ENCODE results near the gene ATAD1. TPM values are rescaled to one million over a fixed set of nuclear protein-coding genes. Genes with fewer than 3 reads are reported as not detected.

The ATAD1 gene
- total RNA-seq, 1 experiment from 2014 or later, result 46.7 TPM

- peaks cover 7% of the 10 kb centered on the region for H3K36me3 Mint-ChIP-seq
- H3K27me3 Mint-ChIP-seq (ENCODE audit: low read depth), result peaks cover 5% of the 10 kb centered on the region; the same call in 1 of the 2 replicates
- TF ChIP-seq E2F5 (CRISPR knock-in tag; IDR thresholded peaks at IDR 0.05), result no peak
- TF ChIP-seq GRHL2 (CRISPR knock-in tag; IDR thresholded peaks at IDR 0.05; ENCODE audit: insufficient replicate concordance, severe bottlenecking), result no peak
- no peak for TF ChIP-seq ZBTB21 (CRISPR knock-in tag; IDR thresholded peaks at IDR 0.05; ENCODE audit: borderline replicate concordance)
- TF ChIP-seq ELF4 (CRISPR knock-in tag; IDR thresholded peaks at IDR 0.05; ENCODE audit: low read depth), result no peak
- TF ChIP-seq NFE2L1 (CRISPR knock-in tag; IDR thresholded peaks at IDR 0.05), result no peak
- no peak for TF ChIP-seq TEAD1 (CRISPR knock-in tag; IDR thresholded peaks at IDR 0.05)
- ATAC-seq (no peak), DNase-seq (ENCODE audit: low spot score) (no peak)
- no peaks in the 10 kb centered on the region for H3K9me3 Mint-ChIP-seq
- CTCF ChIA-PET, result interaction anchor here (1.0 kb wide), 1 partner anchor 46 kb away, joined by 4 read pairs; no protein-coding TSS in a partner anchor
- POLR2A ChIA-PET, result interaction anchor here (3.0 kb wide), 1 partner anchor 46 kb away, joined by 22 read pairs; the partner anchor contains the start of genes KLLN and PTEN
- H3K27ac Mint-ChIP-seq, result peak overlapping the region; percentile 96
- H3K4me3 Mint-ChIP-seq, result peak overlapping the region; percentile 95
- H3K4me1 Mint-ChIP-seq, result peaks cover 26% of the 10 kb centered on the region
Observed at GRCh38 chr10:87816898-87817608, 973 bp downstream of the ATAD1 start.

- POLR2A ChIA-PET, result no interaction called here
- Mint-ChIP-seq H3K9me3 (no peaks in the 10 kb centered on the region), H3K4me3 (peak overlapping the region; percentile 95), H3K27ac (0 out of 2 replicates have a peak overlapping the region, but pooled peaks have one; percentile 54), H3K36me3 (peaks cover 14% of the 10 kb centered on the region), H3K27me3 (ENCODE audit: low read depth) (peaks cover 5% of the 10 kb centered on the region; the same call in 1 of the 2 replicates), H3K4me1 (peaks cover 26% of the 10 kb centered on the region)
- CTCF ChIA-PET, result no interaction called here
- ATAC-seq (no peak), DNase-seq (ENCODE audit: low spot score) (no peak)
- TF ChIP-seq ZNF281 (CRISPR knock-in tag; IDR thresholded peaks at IDR 0.05), result no peak
- TF ChIP-seq NR3C1 (CRISPR knock-in tag; conservative IDR thresholded peaks at IDR 0.05; ENCODE audit: low read depth), result no peak
- TF ChIP-seq E2F4 (CRISPR knock-in tag; IDR thresholded peaks at IDR 0.05; ENCODE audit: borderline replicate concordance, low read depth), result no peak
- TF ChIP-seq E2F5 (CRISPR knock-in tag; IDR thresholded peaks at IDR 0.05), result no peak
- no peak for TF ChIP-seq HMGXB4 (CRISPR knock-in tag; IDR thresholded peaks at IDR 0.05)
- TF ChIP-seq NFE2L1 (CRISPR knock-in tag; IDR thresholded peaks at IDR 0.05), result no peak
- no peak for TF ChIP-seq MXD4 (CRISPR knock-in tag; IDR thresholded peaks at IDR 0.05; ENCODE audit: borderline replicate concordance)
- TF ChIP-seq CREM (CRISPR knock-in tag; IDR thresholded peaks at IDR 0.05), result no peak
- TF ChIP-seq GABPB1 (CRISPR knock-in tag; IDR thresholded peaks at IDR 0.05), result no peak
- no peak for TF ChIP-seq MYBL2 (CRISPR knock-in tag; IDR thresholded peaks at IDR 0.05)
- no peak for TF ChIP-seq JUN (CRISPR knock-in tag; IDR thresholded peaks at IDR 0.05)
- TF ChIP-seq SOX15 (CRISPR knock-in tag; IDR thresholded peaks at IDR 0.05), result no peak
Observed at GRCh38 chr10:87816163-87816897, 1.7 kb downstream of the ATAD1 start.

Data from WTC11 (cell line).